ENCODE data around the gene C19orf25.

C19orf25 gene

DNA sequence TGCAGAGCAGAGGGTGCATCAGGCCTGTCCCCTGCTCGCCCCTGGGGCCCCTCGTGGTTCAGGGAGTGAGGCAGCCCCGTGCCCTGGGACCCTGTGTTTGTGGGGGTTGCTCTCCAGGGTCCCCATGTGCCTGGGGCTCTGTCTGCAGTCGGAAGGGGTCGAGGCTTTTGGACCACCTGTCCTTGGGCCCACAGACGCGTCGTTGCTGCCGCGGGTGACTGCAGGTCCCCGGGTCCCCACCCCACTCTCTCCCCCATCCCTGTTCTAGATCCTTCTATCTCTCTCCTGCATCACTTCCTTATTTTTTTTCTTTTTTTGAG is 9.2 kb upstream of the C19orf25 start:
- no peak for DNase-seq (ENCODE audit: low read depth, low spot score)
- Histone ChIP-seq H3K9ac (ENCODE audit: insufficient read length) (no peak overlapping the region), H3K27ac (no peak overlapping the region), H3K36me3 (ENCODE audit: insufficient read depth, low read length) (no peaks in the 10 kb centered on the region), H3K9me3 (ENCODE audit: low read depth, low read length) (no peaks in the 10 kb centered on the region), H3K4me3 (no peak overlapping the region)
- TF ChIP-seq POLR2AphosphoS5 (IDR thresholded peaks at IDR 0.05; ENCODE audit: borderline replicate concordance, low read depth, low read length) (no peak), FOXP2 (optimal IDR thresholded peaks at IDR 0.05; ENCODE audit: control extremely low read depth, extremely low read length, insufficient read depth) (no peak), EZH2 (IDR thresholded peaks at IDR 0.05) (no peak)

DNA sequence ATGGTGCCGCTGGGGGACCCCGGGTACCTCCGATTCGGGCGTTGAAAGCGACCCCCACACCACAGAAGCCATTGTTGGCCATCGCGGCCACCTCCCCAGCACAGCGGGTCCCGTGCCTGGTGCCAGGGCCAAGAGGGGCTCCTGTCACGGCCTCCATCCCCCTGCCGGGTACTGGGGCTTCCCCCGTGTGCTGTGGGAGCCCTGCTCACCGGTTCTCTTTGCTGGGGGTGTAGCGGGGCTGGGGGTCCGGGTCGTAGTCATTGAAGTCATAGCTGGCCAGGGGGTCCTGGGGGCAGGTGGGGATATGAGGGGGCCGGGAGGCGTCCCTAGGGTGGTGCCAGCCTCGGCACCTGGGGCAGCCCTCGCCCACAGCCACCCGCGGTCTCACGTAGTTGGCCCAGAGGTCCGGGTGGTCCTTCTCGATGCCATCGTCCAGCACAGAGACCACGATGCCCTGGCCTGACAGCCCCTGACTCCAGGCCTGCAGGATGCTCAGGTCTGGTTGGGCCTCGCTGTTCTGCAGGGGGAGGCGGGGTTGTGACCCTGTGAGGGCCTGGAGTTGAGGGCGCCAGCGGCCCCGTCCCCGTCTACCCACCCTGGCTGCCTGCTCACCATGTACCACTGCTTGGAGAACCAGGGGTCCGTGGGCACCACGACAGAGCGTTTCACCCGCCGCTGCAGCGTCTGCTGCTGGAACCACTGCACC is 8.7 kb upstream of the C19orf25 start:
- TF ChIP-seq EZH2 (IDR thresholded peaks at IDR 0.05) (no peak), FOXP2 (optimal IDR thresholded peaks at IDR 0.05; ENCODE audit: control extremely low read depth, extremely low read length, insufficient read depth) (no peak), POLR2AphosphoS5 (IDR thresholded peaks at IDR 0.05; ENCODE audit: borderline replicate concordance, low read depth, low read length) (no peak)
- no peaks in the 10 kb centered on the region for H3K9me3 ChIP-seq (ENCODE audit: low read depth, low read length)
- no peak overlapping the region for H3K4me3 ChIP-seq
- H3K27ac ChIP-seq, result no peak overlapping the region
- no peak overlapping the region for H3K9ac ChIP-seq (ENCODE audit: insufficient read length)
- H3K36me3 ChIP-seq (ENCODE audit: insufficient read depth, low read length), result no peaks in the 10 kb centered on the region
- no peak for DNase-seq (ENCODE audit: low read depth, low spot score)

DNA sequence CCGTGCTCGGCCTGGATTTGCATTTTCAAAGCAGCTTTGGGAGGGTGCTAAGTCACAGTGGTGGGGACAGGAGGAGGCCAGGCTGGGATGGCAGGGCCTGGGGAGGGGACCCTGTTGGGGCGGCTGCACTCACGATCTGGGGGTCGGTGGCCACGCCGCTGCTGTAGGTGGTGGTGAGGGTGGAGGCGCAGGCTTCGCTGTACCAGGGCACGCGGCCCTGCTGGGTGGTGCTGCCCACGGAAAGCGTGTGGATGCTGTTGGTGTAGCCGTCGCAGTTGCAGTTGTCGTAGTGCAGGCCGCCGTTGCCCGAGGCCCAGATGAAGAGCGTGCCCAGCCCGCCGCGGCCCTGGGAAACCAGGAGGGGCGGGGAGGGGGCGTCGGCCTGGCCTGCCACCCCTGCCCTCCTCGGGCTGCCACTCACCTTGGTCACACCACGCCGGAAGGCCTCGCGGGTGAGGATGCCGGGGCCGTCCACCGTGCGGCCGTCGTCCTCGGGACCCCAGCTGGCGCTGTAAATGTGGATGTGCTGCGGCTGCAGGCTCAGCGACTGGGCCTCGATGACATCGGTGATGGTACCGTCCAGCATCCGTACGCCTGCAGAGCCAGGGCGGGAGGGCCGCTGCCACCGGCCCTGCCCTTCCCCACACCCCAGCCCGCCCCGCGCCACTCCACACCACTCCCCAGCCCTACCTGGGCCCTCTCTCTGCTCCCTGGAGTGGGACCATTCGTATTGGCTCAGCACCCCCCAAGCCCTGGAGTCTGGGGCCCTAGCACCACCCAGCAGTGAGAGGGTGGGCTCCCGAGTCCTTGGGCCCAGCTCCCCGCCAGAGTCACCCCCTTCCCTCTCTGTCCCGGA is 7.9 kb upstream of the C19orf25 start:
- no peaks in the 10 kb centered on the region for H3K9me3 ChIP-seq (ENCODE audit: low read depth, low read length)
- no peak overlapping the region for H3K4me3 ChIP-seq

DNA sequence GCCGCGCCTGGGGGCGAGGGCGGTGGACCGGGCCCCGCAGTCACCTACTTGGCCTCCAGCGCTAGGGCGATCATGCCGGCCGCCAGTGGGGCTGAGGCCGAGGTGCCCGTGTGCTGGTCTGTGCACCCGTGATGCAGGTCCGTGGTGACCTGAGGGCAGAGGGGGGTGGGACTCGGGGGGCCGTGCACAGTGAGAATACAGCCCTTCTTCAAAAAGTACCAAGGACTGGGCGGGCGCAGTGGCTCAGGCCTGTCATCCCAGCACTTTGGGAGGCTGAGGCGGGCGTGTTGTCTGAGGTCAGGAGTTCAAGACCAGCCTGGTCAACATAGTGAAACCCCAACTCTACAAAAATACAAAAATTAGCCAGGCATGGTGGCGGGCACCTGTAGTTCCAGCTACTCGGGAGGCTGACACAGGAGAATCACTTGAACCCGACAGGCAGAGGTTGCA is 5.0 kb upstream of the C19orf25 start:
- Histone ChIP-seq H3K36me3 (ENCODE audit: insufficient read depth, low read length) (no peaks in the 10 kb centered on the region), H3K4me3 (no peak overlapping the region), H3K9ac (ENCODE audit: insufficient read length) (no peak overlapping the region), H3K27ac (no peak overlapping the region), H3K9me3 (ENCODE audit: low read depth, low read length) (no peaks in the 10 kb centered on the region)
- no peak for TF ChIP-seq FOXP2 (optimal IDR thresholded peaks at IDR 0.05; ENCODE audit: control extremely low read depth, extremely low read length, insufficient read depth)
- no peak for DNase-seq (ENCODE audit: low read depth, low spot score)

More for the DNA sequence above, 7.9 kb upstream of the C19orf25 start:
- TF ChIP-seq POLR2AphosphoS5 (IDR thresholded peaks at IDR 0.05; ENCODE audit: borderline replicate concordance, low read depth, low read length) (no peak), FOXP2 (optimal IDR thresholded peaks at IDR 0.05; ENCODE audit: control extremely low read depth, extremely low read length, insufficient read depth) (no peak), EZH2 (IDR thresholded peaks at IDR 0.05) (no peak)
- Histone ChIP-seq H3K27ac (no peak overlapping the region), H3K36me3 (ENCODE audit: insufficient read depth, low read length) (no peaks in the 10 kb centered on the region), H3K9ac (ENCODE audit: insufficient read length) (no peak overlapping the region)
- DNase-seq (ENCODE audit: low read depth, low spot score), result no peak

DNA sequence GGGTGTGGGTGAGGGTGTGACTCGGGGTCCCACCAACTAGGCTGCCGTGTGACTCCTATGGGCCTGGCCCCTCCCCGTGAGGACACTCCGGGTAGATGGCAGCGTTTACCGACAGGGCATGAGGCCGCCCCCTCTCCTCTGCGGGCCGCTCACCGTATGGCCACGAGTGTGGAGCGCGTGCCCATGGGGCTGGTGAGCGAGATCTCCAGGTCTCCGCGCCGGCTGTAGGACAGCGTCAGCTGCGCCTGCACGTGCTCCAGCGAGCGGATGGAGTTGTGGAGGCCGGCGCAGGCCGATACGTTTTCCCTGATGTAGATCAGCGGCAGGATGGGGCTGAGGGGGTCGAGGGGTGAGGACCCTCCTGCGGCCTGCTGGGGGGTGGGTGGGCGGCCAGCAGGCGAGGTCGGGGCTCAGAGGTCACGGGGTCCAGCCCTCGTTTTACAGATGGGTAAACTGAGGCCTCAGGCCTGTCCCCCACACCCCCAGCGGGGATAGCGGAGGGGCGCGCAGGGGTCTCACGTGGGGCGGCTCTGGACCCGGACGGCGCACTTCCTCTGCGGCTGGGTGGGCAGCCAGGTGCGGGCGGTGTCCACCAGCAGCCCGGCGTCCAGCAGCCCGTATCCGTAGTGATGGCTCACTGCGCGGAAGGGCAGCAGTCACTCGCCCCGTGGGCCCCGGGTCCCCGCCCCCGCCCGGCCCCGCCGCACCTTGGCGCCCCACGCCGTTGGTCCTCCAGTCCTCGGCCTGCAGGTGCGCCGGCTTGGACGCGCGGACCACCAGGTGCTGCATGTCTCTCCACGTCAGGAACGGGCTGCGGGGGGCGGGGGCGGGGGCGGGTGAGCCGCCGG is 4.3 kb upstream of the C19orf25 start:
- DNase-seq (ENCODE audit: low read depth, low spot score), result no peak
- no peak overlapping the region for H3K9ac ChIP-seq (ENCODE audit: insufficient read length)
- H3K4me3 ChIP-seq, result no peak overlapping the region
- TF ChIP-seq EZH2 (IDR thresholded peaks at IDR 0.05) (no peak), FOXP2 (optimal IDR thresholded peaks at IDR 0.05; ENCODE audit: control extremely low read depth, extremely low read length, insufficient read depth) (no peak), POLR2AphosphoS5 (IDR thresholded peaks at IDR 0.05; ENCODE audit: borderline replicate concordance, low read depth, low read length) (no peak)
- no peak overlapping the region for H3K27ac ChIP-seq
- H3K9me3 ChIP-seq (ENCODE audit: low read depth, low read length), result no peaks in the 10 kb centered on the region
- no peaks in the 10 kb centered on the region for H3K36me3 ChIP-seq (ENCODE audit: insufficient read depth, low read length)

DNA sequence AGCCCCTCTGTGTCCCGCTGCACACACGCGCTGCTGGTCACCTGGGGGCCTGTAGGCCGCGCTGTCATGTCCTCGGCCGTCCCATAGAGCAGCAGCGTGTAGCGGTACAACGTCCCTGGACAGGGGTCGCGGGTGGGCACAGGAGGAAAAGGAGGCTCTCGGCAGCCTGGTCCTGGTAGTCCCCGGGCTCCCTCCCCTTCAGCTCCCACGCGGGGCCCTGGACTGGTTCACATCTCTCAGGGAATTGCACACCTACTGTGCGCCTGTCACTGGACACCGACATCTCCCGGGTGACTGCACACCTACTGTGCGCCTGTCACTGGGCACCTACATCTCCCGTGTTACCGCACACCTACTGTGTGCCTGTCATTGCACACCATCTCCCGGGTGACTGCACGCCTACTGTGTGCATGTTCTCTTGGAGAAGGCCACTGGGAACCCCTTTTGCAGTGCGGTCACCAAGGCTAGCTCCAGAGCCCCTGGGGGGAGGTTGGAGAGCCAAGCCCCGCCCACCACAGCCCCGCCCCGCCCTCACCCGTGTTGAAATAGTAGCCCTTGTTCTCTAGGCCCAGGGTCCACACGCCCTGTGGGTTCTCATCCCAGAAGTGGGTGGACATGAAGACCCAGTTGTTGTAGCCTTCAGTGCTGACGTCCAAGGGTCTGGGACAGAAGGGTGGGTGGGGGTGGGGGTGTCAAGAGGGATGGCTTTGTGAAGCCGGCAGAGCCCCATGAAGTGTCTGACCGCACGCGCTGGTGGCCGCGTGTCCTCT is 3.5 kb upstream of the C19orf25 start:
- no peak overlapping the region for H3K4me3 ChIP-seq
- H3K9me3 ChIP-seq (ENCODE audit: low read depth, low read length), result no peaks in the 10 kb centered on the region
- H3K36me3 ChIP-seq (ENCODE audit: insufficient read depth, low read length), result no peaks in the 10 kb centered on the region
- no peak overlapping the region for H3K27ac ChIP-seq
- H3K9ac ChIP-seq (ENCODE audit: insufficient read length), result no peak overlapping the region
- no peak for TF ChIP-seq POLR2AphosphoS5 (IDR thresholded peaks at IDR 0.05; ENCODE audit: borderline replicate concordance, low read depth, low read length)
- TF ChIP-seq FOXP2 (optimal IDR thresholded peaks at IDR 0.05; ENCODE audit: control extremely low read depth, extremely low read length, insufficient read depth), result no peak
- no peak for TF ChIP-seq EZH2 (IDR thresholded peaks at IDR 0.05)
- DNase-seq (ENCODE audit: low read depth, low spot score), result no peak

DNA sequence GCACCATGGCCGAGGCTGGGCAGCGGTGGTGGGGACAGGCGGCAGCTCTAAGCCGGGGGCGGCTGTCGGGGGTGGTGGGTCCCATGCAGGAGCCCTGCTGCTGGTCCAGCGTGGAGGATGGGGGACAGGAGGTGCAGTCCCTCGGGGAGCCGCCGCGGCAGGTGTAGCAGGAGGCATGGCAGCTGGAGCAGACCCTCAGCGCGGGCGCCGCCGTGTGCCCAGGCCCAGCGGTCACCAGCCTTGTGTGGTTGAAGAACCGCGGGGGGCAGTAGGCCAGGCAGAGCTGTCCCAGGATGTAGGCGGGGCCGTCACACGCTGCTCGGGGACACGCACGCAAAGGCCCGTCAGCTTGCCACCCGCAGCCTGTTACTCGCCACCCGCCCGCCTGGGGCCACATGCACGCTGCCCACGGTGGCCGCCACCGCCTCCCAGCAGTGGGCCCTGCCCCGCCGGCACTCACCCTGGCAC is 2.9 kb upstream of the C19orf25 start:
- peaks cover 4% of the 10 kb centered on the region; the same call in 1 of the 2 replicates for H3K36me3 ChIP-seq (ENCODE audit: insufficient read depth, low read length)
- H3K27ac ChIP-seq, result no peak overlapping the region
- no peaks in the 10 kb centered on the region for H3K9me3 ChIP-seq (ENCODE audit: low read depth, low read length)
- no peak for DNase-seq (ENCODE audit: low read depth, low spot score)
- H3K4me3 ChIP-seq, result no peak overlapping the region
- TF ChIP-seq POLR2AphosphoS5 (IDR thresholded peaks at IDR 0.05; ENCODE audit: borderline replicate concordance, low read depth, low read length), result no peak
- no peak for TF ChIP-seq FOXP2 (optimal IDR thresholded peaks at IDR 0.05; ENCODE audit: control extremely low read depth, extremely low read length, insufficient read depth)
- no peak for TF ChIP-seq EZH2 (IDR thresholded peaks at IDR 0.05)
- H3K9ac ChIP-seq (ENCODE audit: insufficient read length), result no peak overlapping the region

Measured in SK-N-MC (cell line).